H1 (cell line): Measurements from ENCODE around the gene SH3BGRL3. TPM values are rescaled to one million over a fixed set of nuclear protein-coding genes. Genes with fewer than 3 reads are reported as not detected.

Source experiments
- CTCF ChIA-PET: fragments of 300-600 bp; sonication (Branson Sonifier 250); formaldehyde crosslinking; loops from one replicate; lab custom pipeline; 2021; ENCODE audit not compliant: partially characterized antibody; lab: Charles Lee
- POLR2A ChIA-PET: fragments of 300-600 bp; sonication (Branson Sonifier 250); formaldehyde crosslinking; loops from one replicate; lab custom pipeline; 2021; ENCODE audit warnings: inconsistent platforms; ENCODE audit not compliant: partially characterized antibody; lab: Charles Lee
- DNase-seq, 2 experiments: peaks; one replicate each; pipeline versions ENCODE4 v3.0.0 to v3.0.0-alpha.2; 2010 to 2022; ENCODE audit warnings: low spot score in 2 of 2, low read depth in 1 of 2, mixed read lengths in 1 of 2
- FAIRE-seq: peaks from 2 replicates; lab custom pipeline; 2011; peaks lifted over from hg19 to GRCh38; lab: Jason Lieb, UNC
- H2AFZ ChIP-seq: 2 replicates; pipeline ENCODE4 v1.8.1; 2012; ENCODE audit warnings: low read length, inconsistent platforms
- H2AK5ac ChIP-seq: 2 replicates; pipeline ENCODE4 v1.6.1; 2013; ENCODE audit warnings: low read depth, low read length
- H2BK120ac ChIP-seq: replicated peaks from 2 replicates; pipeline ENCODE3; 2013; ENCODE audit warnings: low read depth, low read length, inconsistent platforms
- H2BK12ac ChIP-seq: 2 replicates; pipeline ENCODE4 v1.6.1; 2013; ENCODE audit warnings: low read depth, low read length
- H2BK15ac ChIP-seq: 2 replicates; pipeline ENCODE4 v1.6.1; 2013; ENCODE audit warnings: low read length
- H2BK20ac ChIP-seq: 2 replicates; pipeline ENCODE4 v1.6.1; 2013; ENCODE audit warnings: low read length
- H2BK5ac ChIP-seq: 2 replicates; pipeline ENCODE4 v1.6.1; 2013; ENCODE audit warnings: low read depth, low read length
- H3K14ac ChIP-seq: 2 replicates; pipeline ENCODE4 v1.6.1; 2013; ENCODE audit warnings: inconsistent platforms; ENCODE audit not compliant: insufficient read length
- H3K18ac ChIP-seq: 2 replicates; pipeline ENCODE4 v1.6.1; 2013; ENCODE audit warnings: low read length; ENCODE audit errors: extremely low read depth
- H3K23ac ChIP-seq: 2 replicates; pipeline ENCODE4 v1.6.1; 2013; ENCODE audit warnings: inconsistent platforms; ENCODE audit not compliant: insufficient read length
- H3K23me2 ChIP-seq: 2 replicates; pipeline ENCODE4 v1.6.1; 2013; ENCODE audit warnings: low read depth, low read length
- H3K27ac ChIP-seq: 2 replicates; pipeline ENCODE4 v1.6.1; 2011; ENCODE audit warnings: low read depth, low read length, inconsistent platforms
- H3K27me3 ChIP-seq, 4 experiments: replicated peaks in 1 of 4; 1 replicate in 1 of 4; 2 replicates in 3 of 4; pipeline versions ENCODE4 v1.6.1 to v1.8.1; 2011 to 2013; ENCODE audit warnings: low read length in 3 of 4, mild to moderate bottlenecking in 3 of 4, inconsistent platforms in 2 of 4, mixed read lengths in 2 of 4, moderate library complexity in 1 of 4; ENCODE audit not compliant: control insufficient read depth in 3 of 4, insufficient read depth in 3 of 4; ENCODE audit errors: extremely low read depth in 1 of 4
- H3K36me3 ChIP-seq, 4 experiments: 2 replicates each; pipeline versions ENCODE4 v1.6.1 to v1.8.1; 2011 to 2013; ENCODE audit warnings: mild to moderate bottlenecking in 4 of 4, low read length in 3 of 4, moderate library complexity in 2 of 4, control low read depth in 1 of 4, inconsistent platforms in 1 of 4; ENCODE audit not compliant: insufficient read depth in 4 of 4, control insufficient read depth in 2 of 4
- H3K4ac ChIP-seq: replicated peaks from 2 replicates; pipeline ENCODE3; 2013; ENCODE audit warnings: low read length, low read depth, mixed read lengths, inconsistent platforms; ENCODE audit not compliant: insufficient read length
- H3K4me1 ChIP-seq, 4 experiments: replicated peaks in 1 of 4; 1 replicate in 1 of 4; 2 replicates in 3 of 4; pipeline versions ENCODE4 v1.6.1 to v1.8.1; 2011 to 2013; ENCODE audit warnings: low read length in 3 of 4, inconsistent platforms in 2 of 4, mixed read lengths in 1 of 4; ENCODE audit not compliant: insufficient read depth in 4 of 4, control insufficient read depth in 3 of 4
- H3K4me2 ChIP-seq, 2 experiments: 2 replicates each; pipeline versions ENCODE4 v1.6.1 to v1.8.1; 2011 to 2013; ENCODE audit warnings: low read depth in 2 of 2, low read length in 2 of 2, control low read depth in 1 of 2, inconsistent platforms in 1 of 2, mild to moderate bottlenecking in 1 of 2; ENCODE audit not compliant: insufficient read depth in 1 of 2
- H3K4me3 ChIP-seq, 4 experiments: fragments of 200-600, 300-600 bp in 1 of 4; sonication (generic), shearing (Covaris generic), sonication (Bioruptor Twin) in 1 of 4; 2 replicates each; pipeline versions ENCODE4 v1.5.1 to v1.8.1; 2011 to 2016; ENCODE audit warnings: low read length in 4 of 4, low read depth in 3 of 4, control low read depth in 2 of 4, inconsistent platforms in 2 of 4, mild to moderate bottlenecking in 2 of 4, mixed read lengths in 1 of 4, moderate library complexity in 1 of 4; ENCODE audit not compliant: insufficient read depth in 2 of 4; ENCODE audit errors: extremely low read depth in 1 of 4
- H3K56ac ChIP-seq: replicated peaks from 2 replicates; pipeline ENCODE3; 2013; ENCODE audit warnings: low read depth, mild to moderate bottlenecking, mixed read lengths, low read length, inconsistent platforms; ENCODE audit not compliant: insufficient read length
- H3K79me1 ChIP-seq: 2 replicates; pipeline ENCODE4 v1.6.1; 2013; ENCODE audit warnings: low read depth, low read length, control low read depth
- H3K79me2 ChIP-seq, 2 experiments: 2 replicates each; pipeline versions ENCODE4 v1.6.1 to v1.8.1; 2012 to 2013; ENCODE audit warnings: low read length in 2 of 2, mild to moderate bottlenecking in 2 of 2, inconsistent platforms in 1 of 2; ENCODE audit not compliant: insufficient read depth in 2 of 2, control insufficient read depth in 1 of 2
- H3K9ac ChIP-seq, 4 experiments: replicated peaks in 1 of 4; 1 replicate in 1 of 4; 2 replicates in 3 of 4; pipeline versions ENCODE4 v1.6.1 to v1.8.1; 2011 to 2013; ENCODE audit warnings: low read depth in 3 of 4, low read length in 3 of 4, control low read depth in 2 of 4, mild to moderate bottlenecking in 2 of 4, moderate library complexity in 2 of 4, inconsistent platforms in 1 of 4; ENCODE audit errors: extremely low read depth in 1 of 4
- H3K9me3 ChIP-seq, 2 experiments: 2 replicates each; pipeline versions ENCODE4 v1.6.1 to v1.8.1; 2012 to 2013; ENCODE audit warnings: mild to moderate bottlenecking in 2 of 2, moderate library complexity in 2 of 2, control low read depth in 1 of 2, inconsistent platforms in 1 of 2, low read depth in 1 of 2, low read length in 1 of 2, mixed read lengths in 1 of 2; ENCODE audit not compliant: insufficient read depth in 2 of 2
- H4K20me1 ChIP-seq, 2 experiments: replicated peaks in 1 of 2; 2 replicates each; pipeline versions ENCODE3 to v1.8.1; 2011 to 2013; ENCODE audit warnings: inconsistent platforms in 2 of 2, low read length in 2 of 2, mild to moderate bottlenecking in 1 of 2; ENCODE audit not compliant: insufficient read depth in 2 of 2, control insufficient read depth in 1 of 2
- H4K5ac ChIP-seq: 2 replicates; pipeline ENCODE4 v1.6.1; 2013; ENCODE audit warnings: low read length, low read depth, mixed read lengths, inconsistent platforms; ENCODE audit not compliant: insufficient read length
- H4K8ac ChIP-seq: 2 replicates; pipeline ENCODE4 v1.8.0; 2013; ENCODE audit warnings: mild to moderate bottlenecking, moderate library complexity, low read length, inconsistent platforms; ENCODE audit not compliant: insufficient read depth; ENCODE audit errors: extremely low read depth
- H4K91ac ChIP-seq: replicated peaks from 2 replicates; pipeline ENCODE3; 2013; ENCODE audit warnings: low read length, mixed read lengths, inconsistent platforms; ENCODE audit not compliant: insufficient read length
- ATF2 ChIP-seq: IDR thresholded peaks from 2 replicates; pipeline ENCODE4 v1.6.1; 2012; ENCODE audit warnings: low read length, inconsistent platforms
- CEBPB ChIP-seq: IDR thresholded peaks from 2 replicates; pipeline ENCODE4 v1.6.1; 2012; ENCODE audit warnings: low read depth, low read length
- CTCF ChIP-seq, 3 experiments: IDR thresholded peaks; 1 replicate in 2 of 3; 2 replicates in 1 of 3; pipeline versions ENCODE4 v1.5.1 to v1.6.1; 2011; ENCODE audit warnings: low read length in 3 of 3, mild to moderate bottlenecking in 3 of 3, inconsistent platforms in 2 of 3, low read depth in 1 of 3, moderate library complexity in 1 of 3; ENCODE audit not compliant: insufficient read depth in 1 of 3; ENCODE audit errors: control extremely low read depth in 1 of 3
- JUN ChIP-seq: IDR thresholded peaks from 2 replicates; pipeline ENCODE4 v1.6.1; 2011; ENCODE audit warnings: low read depth, mild to moderate bottlenecking, improper control_type of control experiment, low read length
- WGBS, 2 experiments: shearing (Covaris generic) in 1 of 2; methylation state at CpG; one replicate each; pipeline versions ENCODE4 v1.1.6 to v1.1.7; 2013 to 2015; ENCODE audit warnings: low lambda C conversion rate in 2 of 2, mixed read lengths in 2 of 2, inconsistent platforms in 1 of 2, low coverage in 1 of 2, missing lambda C conversion rate in 1 of 2; ENCODE audit not compliant: insufficient replicate concordance in 2 of 2, insufficient coverage in 1 of 2, insufficient read length in 1 of 2; ENCODE audit errors: extremely low coverage in 1 of 2, missing lambda C conversion rate in 1 of 2; 5-methylcytosine and 5-hydroxymethylcytosine counted together
- polyA plus RNA-seq, 7 experiments: library from polyadenylated mRNA; depleted of rRNA in 3 of 7; stranded (reverse) in 5 of 7; unstranded in 2 of 7; fragments of >200 nt in 5 of 7; fragments of 200-250 nt in 2 of 7; gene quantifications; 1 replicate in 5 of 7; 2 replicates in 1 of 7; 4 replicates in 1 of 7; pipeline versions ENCODE4 v1.2.1 to v1.2.3, GENCODE V29; 2011 to 2013; ENCODE audit warnings: missing spikeins in 2 of 7, mixed read lengths in 2 of 7
- total RNA-seq: library from RNA; stranded (reverse); fragmentation: NEBNext Ultra II Directional; extraction: Animal tissue kit (Norgen Biotek cat#: 25700); gene quantifications from 2 replicates; pipeline ENCODE4 v1.2.1, GENCODE V29; 2021

SH3BGRL3 gene
- total and polyA plus RNA-seq, 2 of the 8 experiments (the other 6 are each of a cell fraction or from before 2014, with no cell fraction given), result 77.8 to 107 TPM

GRCh38 chr1:26277261-26277661 is 2.6 kb upstream of the SH3BGRL3 start:
- peaks cover 25 to 38% (median 35%) of the 10 kb centered on the region in 4 experiments for H3K36me3 ChIP-seq
- H3K23ac ChIP-seq, result no peak overlapping the region
- no peak overlapping the region for H2AFZ ChIP-seq
- H3K4me2 ChIP-seq, result no peak overlapping the region
- no peaks in the 10 kb centered on the region for H3K79me1 ChIP-seq
- H3K18ac ChIP-seq, result no peak overlapping the region
- FAIRE-seq (no peak), DNase-seq (no peak)
- H3K79me2 ChIP-seq, result peaks cover 0 to 5% of the 10 kb centered on the region in 2 experiments; a peak in 1 of 4 replicates
- H4K5ac ChIP-seq, result no peak overlapping the region
- no peak overlapping the region for H2BK5ac ChIP-seq
- H3K27me3 ChIP-seq, result no peaks in the 10 kb centered on the region
- no peak overlapping the region for H2BK12ac ChIP-seq
- H2AK5ac ChIP-seq, result no peak overlapping the region
- POLR2A ChIA-PET, result interaction anchor here (0.8 kb wide), 1 partner anchor 11 kb away, joined by 3 read pairs; no protein-coding TSS in a partner anchor
- no peak overlapping the region for H3K27ac ChIP-seq
- H3K14ac ChIP-seq, result no peak overlapping the region
- H3K23me2 ChIP-seq, result peaks cover 7% of the 10 kb centered on the region; the same call in 1 of the 2 replicates
- CTCF ChIA-PET, result interaction anchor here (0.7 to 39.7 kb wide), 11 partner anchors 8 to 117 kb away, joined by 3 to 1530 read pairs (median 5); partner anchors contain the start of genes CATSPER4, CD52, UBXN11 and ZNF593
- H3K4me1 ChIP-seq, result peaks cover 10 to 27% (median 16%) of the 10 kb centered on the region in 4 experiments
- no peak overlapping the region for H2BK15ac ChIP-seq
- H3K4ac ChIP-seq, result no peak overlapping the region
- H3K9me3 ChIP-seq, result no peaks in the 10 kb centered on the region
- no peak overlapping the region for H4K8ac ChIP-seq
- no peak overlapping the region for H3K56ac ChIP-seq
- no peak overlapping the region for H2BK20ac ChIP-seq
- peaks cover 6 to 13% of the 10 kb centered on the region in 2 experiments for H4K20me1 ChIP-seq
- no peak overlapping the region for H2BK120ac ChIP-seq
- H3K4me3 ChIP-seq, result no peak overlapping the region
- 94% methylated on average over 3 of the region's 3 CpGs; no CpG with 5 or more reads in 1 of the 2 experiments for WGBS, 2 experiments
- H4K91ac ChIP-seq, result no peak overlapping the region
- no peak overlapping the region for H3K9ac ChIP-seq
- TF ChIP-seq CEBPB (no peak), ATF2 (no peak), JUN (no peak), CTCF (IDR thresholded peaks at IDR 0.05; ENCODE audit: control extremely low read depth in 1 of 3, insufficient read depth in 1 of 3, low read depth in 1 of 3, low read length in 3 of 3) (no peak)
